PC-9 (cell line): ENCODE data around the gene AZU1.

Experiments
- CTCF ChIP-seq: fragments of 200-600 bp; sonication (generic); conservative IDR thresholded peaks from 2 replicates; pipeline ENCODE4 v1.6.1; 2017; ENCODE audit warnings: mixed run types, antibody characterized with exemption, mild to moderate bottlenecking, moderate library complexity
- EZH2 ChIP-seq: fragments of 200-600 bp; sonication (generic); IDR thresholded peaks from 2 replicates; pipeline ENCODE4 v1.8.0; 2017; ENCODE audit warnings: antibody characterized with exemption, low read depth

- TF ChIP-seq CTCF, result no peak
- no peak for TF ChIP-seq EZH2
Observed at GRCh38 chr19:875265-875879, 47.7 kb downstream of the AZU1 start.
